G401 (cell line): ENCODE data around the gene HAVCR2. TPM values are rescaled to one million over a fixed set of nuclear protein-coding genes. Genes with fewer than 3 reads are reported as not detected.
"Not testable (repeated sequence)": the region's sequence is repeated elsewhere in the genome, so short reads cannot be mapped to it uniquely, and the experiment has no call there.

ENCODE experiments used
- DNase-seq: peaks from one replicate; pipeline ENCODE4 v3.0.0-alpha.2; 2015; ENCODE audit warnings: low spot score
- in situ Hi-C: cut with HindIII; loops from 2 replicates; pipeline ENCODE4 v1.10.0; 2016; ENCODE audit warnings: low sequenced_read_pairs, mixed read lengths
- total RNA-seq: library from RNA; depleted of rRNA; stranded (reverse); fragments of >200 nt; shearing (Covaris generic); gene quantifications from 2 replicates; pipeline ENCODE4 v1.2.3, GENCODE V29; 2014; rRNA removed

Gene HAVCR2
- total RNA-seq, 1 experiment from 2014 or later, result not detected

DNA sequence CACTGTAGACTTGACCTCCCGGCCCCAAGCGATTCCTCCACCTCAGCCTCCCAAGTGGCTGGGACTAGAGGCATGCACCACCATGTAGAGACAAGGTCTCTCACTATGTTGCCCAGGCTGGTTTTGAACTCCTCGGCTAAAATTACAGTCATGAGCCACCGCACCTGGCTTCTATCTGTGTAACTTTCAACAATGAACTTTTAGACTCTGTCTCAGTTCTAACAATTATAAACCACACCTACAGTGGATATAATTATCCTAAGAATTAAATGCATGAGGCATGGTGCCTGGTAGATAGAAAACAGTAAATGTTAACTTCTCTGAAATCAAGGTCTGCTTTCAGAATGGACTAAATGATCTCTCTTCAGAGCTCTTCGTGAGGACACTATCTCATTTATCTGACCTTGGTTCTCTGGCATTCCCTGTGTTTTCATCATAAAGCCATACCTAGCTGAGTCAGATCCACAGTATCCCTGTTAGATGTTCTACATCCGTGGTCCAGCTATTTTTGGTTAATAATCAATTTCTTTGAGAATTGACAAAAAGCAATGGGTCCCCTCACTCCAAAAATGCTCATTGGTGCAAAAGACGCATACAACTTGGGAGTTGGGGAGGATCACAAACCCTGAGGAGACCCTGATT, 57.1 kb downstream of the HAVCR2 start:
- in situ Hi-C loops, result no loop called here

DNA sequence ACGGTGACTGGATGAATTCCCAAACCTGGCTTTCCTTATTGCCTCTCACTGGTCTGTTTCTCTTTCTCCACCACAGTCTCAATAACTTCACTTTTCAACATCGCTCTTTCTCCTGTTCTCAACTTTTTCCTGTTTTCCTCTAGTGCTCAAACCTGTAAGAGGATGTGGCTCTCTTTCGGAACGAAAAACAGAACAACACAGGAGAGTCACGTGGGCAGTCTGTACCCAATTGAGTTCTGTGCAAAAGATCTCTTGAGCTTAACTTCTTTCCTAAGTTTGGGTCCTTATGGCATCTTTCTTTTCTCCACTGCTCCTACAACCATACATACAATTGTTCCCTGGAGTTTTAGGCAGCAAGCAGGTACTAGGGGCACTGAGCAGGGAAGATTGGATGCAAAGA, 58.8 kb downstream of the HAVCR2 start:
- DNase-seq, result no peak
- in situ Hi-C loops, result no loop called here

More for the DNA sequence above, 57.1 kb downstream of the HAVCR2 start:
- DNase-seq, result no peak

- DNase-seq, result no peak
- in situ Hi-C loops, result no loop called here
Measured at GRCh38 chr5:157049605-157050004, 59.2 kb downstream of the HAVCR2 start.

GRCh38 chr5:157047898-157048297, 60.9 kb downstream of the HAVCR2 start:
- no peak for DNase-seq
- in situ Hi-C loops, result no loop called here

DNA sequence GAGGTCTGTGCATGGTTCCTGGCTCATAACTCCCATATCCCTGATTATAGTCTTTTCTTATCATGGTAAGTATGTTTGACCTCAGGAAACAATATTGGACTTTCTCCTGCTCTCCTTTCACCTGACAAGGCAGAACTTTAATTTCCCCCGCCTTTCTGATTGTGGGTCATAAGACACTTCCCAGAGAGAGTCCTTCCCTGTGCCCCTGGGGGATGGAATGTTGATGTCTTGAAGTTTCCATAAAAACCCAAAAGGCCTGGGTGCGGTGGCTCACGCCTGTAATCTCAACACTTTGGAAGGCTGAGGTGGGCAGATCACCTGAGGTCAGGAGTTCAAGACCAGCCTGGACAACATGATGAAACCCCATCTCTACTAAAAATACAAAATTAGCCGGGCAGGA, 61.8 kb downstream of the HAVCR2 start:
- in situ Hi-C loops, DNase-seq: not testable (repeated sequence)

DNA sequence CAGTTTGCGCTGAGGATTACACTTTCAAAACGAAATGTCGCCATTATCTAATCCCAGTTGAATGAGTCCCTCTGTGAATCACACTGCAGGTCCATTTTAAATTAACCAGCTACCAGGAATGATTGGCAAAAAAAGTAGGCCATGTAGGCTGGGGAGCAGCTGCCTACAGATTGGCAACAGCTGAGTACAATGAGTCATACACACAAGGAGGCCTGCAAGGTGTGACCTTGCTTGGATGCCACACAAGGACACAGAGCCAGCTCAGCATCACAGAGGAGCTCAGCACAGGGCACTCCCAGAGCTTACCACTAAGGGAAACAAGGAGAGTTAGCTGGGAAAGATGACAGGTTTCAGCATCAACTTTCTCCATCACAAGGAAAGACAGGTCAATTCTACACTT, 62.8 kb downstream of the HAVCR2 start:
- in situ Hi-C loops, result no loop called here
- peak; percentile 87 for DNase-seq

DNA sequence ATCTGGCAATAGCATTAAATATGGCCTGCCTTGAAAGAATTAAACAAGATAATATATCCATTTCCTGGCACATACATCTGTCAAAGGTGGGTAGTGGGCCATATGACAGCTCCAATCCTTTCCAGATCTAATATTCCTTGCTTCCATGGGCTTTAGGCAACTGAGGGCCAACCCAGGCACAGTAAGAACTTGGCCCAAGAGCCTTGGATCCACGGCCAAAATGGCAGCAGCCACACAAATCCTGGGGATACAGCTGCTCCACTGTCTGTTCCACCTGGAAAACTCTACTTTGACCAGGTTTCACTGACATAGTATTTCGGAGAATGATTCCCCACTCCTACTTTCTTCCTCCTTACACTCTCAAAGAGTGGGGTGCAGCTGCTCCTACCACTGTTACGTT, 63.2 kb downstream of the HAVCR2 start:
- peak; percentile 87 for DNase-seq
- in situ Hi-C loops, result no loop called here

- in situ Hi-C loops, result no loop called here
- no peak for DNase-seq
Measured at GRCh38 chr5:157038568-157039187, 70.2 kb downstream of the HAVCR2 start.

Other genes starting within 250 kb of the HAVCR2 start
- gene TIMD4, start 145.8 kb downstream of the HAVCR2 start, total RNA-seq, result not detected in 2 replicates
- not detected in 2 replicates for gene HAVCR1, start 49.9 kb downstream of the HAVCR2 start, total RNA-seq
- gene MED7, start 33.8 kb upstream of the HAVCR2 start, total RNA-seq, result 18.0 and 21.0 TPM in 2 replicates
- not detected in 2 replicates for gene GARIN3, start 57.2 kb upstream of the HAVCR2 start, total RNA-seq
- not detected in 2 replicates for gene ITK, start 71.8 kb upstream of the HAVCR2 start, total RNA-seq
- gene CYFIP2, start 157.1 kb upstream of the HAVCR2 start, total RNA-seq, result 22.6 and 32.0 TPM in 2 replicates